Osteocyte (in vitro differentiated cells): ENCODE data around the gene RNF128. TPM values are rescaled to one million over a fixed set of nuclear protein-coding genes. Genes with fewer than 3 reads are reported as not detected.

Experiments
- DNase-seq: peaks from one replicate; pipeline ENCODE4 v3.0.0; 2021; ENCODE audit warnings: mixed read lengths; ENCODE audit not compliant: unreplicated experiment; ENCODE audit errors: extremely low spot score
- H3K27ac Mint-ChIP-seq: one replicate; pipeline ENCODE4 v1.8.0; 2021; ENCODE audit warnings: mild to moderate bottlenecking, mixed read lengths; ENCODE audit not compliant: unreplicated experiment
- H3K27me3 Mint-ChIP-seq: one replicate; pipeline ENCODE4 v1.8.0; 2021; ENCODE audit warnings: mixed read lengths; ENCODE audit not compliant: unreplicated experiment
- H3K36me3 Mint-ChIP-seq: one replicate; pipeline ENCODE4 v1.8.0; 2021; ENCODE audit warnings: mixed read lengths; ENCODE audit not compliant: unreplicated experiment
- H3K4me1 Mint-ChIP-seq: one replicate; pipeline ENCODE4 v1.8.0; 2021; ENCODE audit warnings: mixed read lengths; ENCODE audit not compliant: unreplicated experiment
- H3K4me3 Mint-ChIP-seq: one replicate; pipeline ENCODE4 v1.8.0; 2021; ENCODE audit warnings: mild to moderate bottlenecking, moderate library complexity, mixed read lengths; ENCODE audit not compliant: unreplicated experiment
- H3K9me3 Mint-ChIP-seq: one replicate; pipeline ENCODE4 v1.8.0; 2021; ENCODE audit warnings: mixed read lengths; ENCODE audit not compliant: unreplicated experiment
- CTCF ChIP-seq: fragments of 200-600 bp; sonication (generic); IDR thresholded peaks from 2 replicates; pipeline ENCODE4 v1.5.0; 2021; ENCODE audit warnings: antibody characterized with exemption, mild to moderate bottlenecking, moderate library complexity
- total RNA-seq: library from RNA; stranded (reverse); gene quantifications from 2 replicates; pipeline ENCODE4 v1.2.1, GENCODE V29; 2021

The RNF128 gene
- total RNA-seq, 1 donor from 2014 or later: not detected

DNA sequence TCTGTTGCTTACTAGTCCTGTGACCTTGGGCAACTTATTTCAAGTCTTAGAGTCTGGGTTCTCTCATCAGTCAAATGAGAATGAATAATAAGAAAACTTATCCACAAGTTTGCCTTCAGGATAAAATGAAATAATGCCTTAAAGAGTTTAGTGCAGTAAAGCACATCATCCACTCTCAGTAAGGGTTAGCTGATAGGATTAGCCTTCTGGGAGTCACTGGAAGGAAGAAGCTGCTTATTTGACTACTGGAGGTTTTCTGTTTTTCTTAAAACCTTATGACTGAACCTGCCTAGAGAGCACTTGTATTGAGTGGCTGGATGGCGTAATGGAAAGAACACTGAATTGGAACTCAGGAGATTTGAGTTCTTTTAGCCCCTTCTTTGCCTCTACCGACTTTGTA lies 1.8 kb downstream of the RNF128 start:
- DNase-seq: no peak
- H3K4me1 Mint-ChIP-seq: peaks cover 3% of the 10 kb centered on the region
- H3K27me3 Mint-ChIP-seq: peaks cover 27% of the 10 kb centered on the region
- no peak overlapping the region for H3K27ac Mint-ChIP-seq
- peaks cover 13% of the 10 kb centered on the region for H3K9me3 Mint-ChIP-seq
- H3K36me3 Mint-ChIP-seq: no peaks in the 10 kb centered on the region
- TF ChIP-seq CTCF: no peak
- H3K4me3 Mint-ChIP-seq: no peak overlapping the region

GRCh38 chrX:106730401-106730800 lies 3.9 kb downstream of the RNF128 start:
- Mint-ChIP-seq H3K27me3 (peaks cover 24% of the 10 kb centered on the region), H3K4me1 (peaks cover 3% of the 10 kb centered on the region), H3K36me3 (no peaks in the 10 kb centered on the region), H3K9me3 (no peaks in the 10 kb centered on the region), H3K4me3 (no peak overlapping the region), H3K27ac (no peak overlapping the region)
- DNase-seq: no peak
- no peak for TF ChIP-seq CTCF

GRCh38 chrX:106731590-106731989 lies 5.1 kb downstream of the RNF128 start:
- no peak for DNase-seq
- Mint-ChIP-seq H3K27ac (no peak overlapping the region), H3K4me1 (no peaks in the 10 kb centered on the region), H3K27me3 (peaks cover 13% of the 10 kb centered on the region), H3K36me3 (no peaks in the 10 kb centered on the region), H3K9me3 (no peaks in the 10 kb centered on the region), H3K4me3 (no peak overlapping the region)
- no peak for TF ChIP-seq CTCF

GRCh38 chrX:106734827-106735226 lies 8.3 kb downstream of the RNF128 start:
- H3K4me1 Mint-ChIP-seq: no peaks in the 10 kb centered on the region

DNA sequence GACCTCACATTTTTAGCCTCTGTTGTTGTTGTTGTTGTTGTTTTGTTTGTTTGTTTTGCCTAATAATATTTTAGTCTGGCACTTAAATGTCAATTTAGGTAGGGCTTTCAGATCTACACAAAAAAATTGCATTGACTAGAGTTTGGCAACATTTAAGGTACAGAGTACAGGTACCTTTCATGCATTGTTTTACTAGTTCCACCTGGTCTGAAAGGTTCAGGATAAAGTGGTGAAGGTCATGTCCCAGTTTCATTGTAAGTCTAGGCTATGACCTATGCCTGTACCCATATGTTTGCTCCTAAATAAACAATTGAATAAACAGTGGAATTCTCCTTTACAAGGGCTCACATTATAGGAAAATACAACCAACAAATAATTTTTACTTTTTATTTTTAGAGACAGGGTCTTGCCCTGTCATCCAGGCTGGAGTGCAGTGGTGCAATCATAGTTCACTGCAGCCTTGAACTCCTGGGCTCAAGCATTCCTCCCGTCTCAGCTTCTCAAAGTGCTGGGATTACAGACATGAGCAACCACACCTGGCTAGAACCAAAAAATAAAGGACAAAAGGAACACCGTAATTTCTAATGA lies 13.8 kb downstream of the RNF128 start:
- H3K9me3 Mint-ChIP-seq: no peaks in the 10 kb centered on the region
- H3K27me3 Mint-ChIP-seq: no peaks in the 10 kb centered on the region
- no peak overlapping the region for H3K27ac Mint-ChIP-seq
- H3K36me3 Mint-ChIP-seq: no peaks in the 10 kb centered on the region
- no peak for DNase-seq
- no peak overlapping the region for H3K4me3 Mint-ChIP-seq
- H3K4me1 Mint-ChIP-seq: no peaks in the 10 kb centered on the region
- no peak for TF ChIP-seq CTCF

More at GRCh38 chrX:106734827-106735226, 8.3 kb downstream of the RNF128 start:
- no peaks in the 10 kb centered on the region for H3K36me3 Mint-ChIP-seq
- no peak for TF ChIP-seq CTCF
- H3K27ac Mint-ChIP-seq: no peak overlapping the region
- no peak overlapping the region for H3K4me3 Mint-ChIP-seq
- no peaks in the 10 kb centered on the region for H3K9me3 Mint-ChIP-seq
- no peak for DNase-seq
- H3K27me3 Mint-ChIP-seq: peaks cover 3% of the 10 kb centered on the region
